Breast epithelium (tissue), 3 donors: ENCODE measurements around the gene TENM3.

Experiments used
- CTCF ChIP-seq, 3 donors: fragments of 450-650 bp; IDR thresholded peaks; one replicate each; pipeline ENCODE4 v1.5.1; 2016 to 2017; ENCODE audit warnings: antibody characterized with exemption in 3 of 3, mild to moderate bottlenecking in 3 of 3, moderate library complexity in 3 of 3
- POLR2A ChIP-seq: fragments of 450-650 bp; IDR thresholded peaks from one replicate; pipeline ENCODE4 v1.6.1; 2016; ENCODE audit warnings: antibody characterized with exemption, mild to moderate bottlenecking, moderate library complexity
- POLR2AphosphoS5 ChIP-seq, 3 donors: sonication (generic); formaldehyde crosslinking; IDR thresholded peaks; one replicate each; pipeline ENCODE4 v1.6.1; 2017; ENCODE audit warnings: antibody characterized with exemption in 3 of 3

GRCh38 chr4:182318256-182318655 lies 75.1 kb downstream of the TENM3 start:
- TF ChIP-seq CTCF (IDR thresholded peaks at IDR 0.05) (no peak), POLR2A (no peak), POLR2AphosphoS5 (IDR thresholded peaks at IDR 0.05) (no peak)
